ENCODE data around the gene ACSL6. TPM values are rescaled to one million over a fixed set of nuclear protein-coding genes. Genes with fewer than 3 reads are reported as not detected.

ACSL6 gene
- total and polyA plus RNA-seq, 10 of the 15 experiments (the other 5 are each of a cell fraction or from before 2014, with no cell fraction given) = 0.06 to 0.53 TPM; not detected in 8

GRCh38 chr5:132057498-132058255 lies 46.2 kb upstream of the ACSL6 start (continued):
- no peak for TF ChIP-seq POLR2AphosphoS5 (IDR thresholded peaks at IDR 0.05; ENCODE audit: low read length)

- H3K4me1 ChIP-seq (ENCODE audit: control insufficient read depth, insufficient read depth, low read length) = no peaks in the 10 kb centered on the region
- no peaks in the 10 kb centered on the region for H3K9me3 ChIP-seq (replicated peaks; ENCODE audit: control insufficient read depth, insufficient read depth, low read length)
- intact Hi-C loops (cut with micrococcal nuclease; ENCODE audit: unreplicated experiment) = no loop called here
- H3K4me3 ChIP-seq = no peak overlapping the region
- CTCF ChIA-PET = interaction anchor here (0.7 to 1.1 kb wide), 2 partner anchors 48 to 1240 kb away, joined by 3 read pairs; no protein-coding TSS in a partner anchor
- DNase-seq (ENCODE audit: low read depth, low spot score) = no peak
- ATAC-seq = no peak
- no peak for TF ChIP-seq ESRRA (IDR thresholded peaks at IDR 0.05; ENCODE audit: low read length)
- no peak for TF ChIP-seq NR2C2 (IDR thresholded peaks at IDR 0.05; ENCODE audit: borderline replicate concordance, control insufficient read depth, insufficient read length, low read depth)
- TF ChIP-seq SUZ12 (IDR thresholded peaks at IDR 0.05; ENCODE audit: unreplicated experiment) = no peak
- H3K27ac ChIP-seq (ENCODE audit: control insufficient read depth, insufficient read depth) = no peak overlapping the region
- no peak overlapping the region for H2AFZ ChIP-seq (ENCODE audit: control insufficient read depth, low read depth, low read length)
- H3K9ac ChIP-seq (ENCODE audit: control insufficient read depth, insufficient read depth, low read length) = no peak overlapping the region
- no peak for FAIRE-seq
- no TSS peak for BruUV-seq (replicated peaks)
- RAD21 ChIA-PET (ENCODE audit: unreplicated experiment) = no interaction called here
- peaks cover 0 to 2% of the 10 kb centered on the region in 2 experiments; a peak in 3 of 4 replicates for H3K27me3 ChIP-seq (replicated peaks in 1 of 2; ENCODE audit: control insufficient read depth in 2 of 2, insufficient read depth in 2 of 2, low read length in 1 of 2)
- no peaks in the 10 kb centered on the region for H3K79me2 ChIP-seq (ENCODE audit: control insufficient read depth, insufficient read depth, low read length)
- WGBS (ENCODE audit: insufficient coverage, insufficient replicate concordance, low lambda C conversion rate, missing lambda C conversion rate) = 47% methylated on average over 14 of the region's 14 CpGs
- POLR2A ChIA-PET = no interaction called here
- SMC1A ChIA-PET (ENCODE audit: uncharacterized antibody, unreplicated experiment) = interaction anchor here (1.0 kb wide), 1 partner anchor 37 kb away, joined by 3 read pairs; no protein-coding TSS in a partner anchor
- no peaks in the 10 kb centered on the region for H3K36me3 ChIP-seq (ENCODE audit: control insufficient read depth in 2 of 2, insufficient read depth in 2 of 2, low read length in 1 of 2)
- H4K20me1 ChIP-seq (ENCODE audit: control insufficient read depth, insufficient read depth) = no peaks in the 10 kb centered on the region
- in situ Hi-C loops (cut with MboI) = no loop called here
- H3K4me2 ChIP-seq (ENCODE audit: control insufficient read depth, insufficient read depth) = no peak overlapping the region
Observed at GRCh38 chr5:132056610-132057497, 45.4 kb upstream of the ACSL6 start.
